ENCODE results near the gene GPT2.

Gene GPT2

DNA sequence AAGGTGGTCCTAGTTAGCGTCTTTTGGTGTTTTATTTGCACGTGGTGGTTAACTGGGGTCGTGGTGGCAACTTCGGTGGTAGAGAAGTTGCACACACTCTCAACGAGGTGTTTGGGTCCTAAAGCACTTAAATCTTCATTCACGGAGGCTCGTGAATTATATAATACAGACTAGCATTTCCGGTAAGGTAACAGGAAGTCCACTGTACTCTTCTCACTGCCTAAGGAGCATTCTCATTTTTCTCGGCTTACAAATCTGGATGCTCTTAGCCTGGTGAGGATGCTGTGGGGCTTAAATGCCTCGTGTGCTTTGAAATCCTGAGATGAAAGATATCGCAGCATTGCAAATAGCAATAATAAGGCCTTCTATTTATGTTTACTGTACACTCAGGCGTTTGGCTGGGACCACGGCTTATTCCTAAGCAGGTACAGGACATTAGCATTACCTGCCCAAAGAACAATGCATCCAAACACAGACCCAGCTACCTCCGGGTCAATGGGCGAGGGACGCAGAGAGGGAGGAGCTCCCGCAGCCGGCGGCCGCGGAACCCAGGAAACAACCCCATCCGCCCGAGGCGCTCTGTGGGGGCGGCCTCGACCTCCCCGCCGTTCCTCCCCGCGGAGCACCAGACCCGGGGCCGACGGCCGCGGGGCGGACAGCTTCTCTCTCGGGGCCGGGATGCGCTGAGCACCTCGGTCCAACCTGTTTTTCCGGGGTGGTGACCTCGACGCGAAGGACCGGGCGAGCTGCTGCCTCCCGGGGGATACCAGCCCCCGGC is 88.5 kb downstream of the GPT2 start:
- peak; percentile 49 for DNase-seq (ENCODE audit: low read depth)

DNA sequence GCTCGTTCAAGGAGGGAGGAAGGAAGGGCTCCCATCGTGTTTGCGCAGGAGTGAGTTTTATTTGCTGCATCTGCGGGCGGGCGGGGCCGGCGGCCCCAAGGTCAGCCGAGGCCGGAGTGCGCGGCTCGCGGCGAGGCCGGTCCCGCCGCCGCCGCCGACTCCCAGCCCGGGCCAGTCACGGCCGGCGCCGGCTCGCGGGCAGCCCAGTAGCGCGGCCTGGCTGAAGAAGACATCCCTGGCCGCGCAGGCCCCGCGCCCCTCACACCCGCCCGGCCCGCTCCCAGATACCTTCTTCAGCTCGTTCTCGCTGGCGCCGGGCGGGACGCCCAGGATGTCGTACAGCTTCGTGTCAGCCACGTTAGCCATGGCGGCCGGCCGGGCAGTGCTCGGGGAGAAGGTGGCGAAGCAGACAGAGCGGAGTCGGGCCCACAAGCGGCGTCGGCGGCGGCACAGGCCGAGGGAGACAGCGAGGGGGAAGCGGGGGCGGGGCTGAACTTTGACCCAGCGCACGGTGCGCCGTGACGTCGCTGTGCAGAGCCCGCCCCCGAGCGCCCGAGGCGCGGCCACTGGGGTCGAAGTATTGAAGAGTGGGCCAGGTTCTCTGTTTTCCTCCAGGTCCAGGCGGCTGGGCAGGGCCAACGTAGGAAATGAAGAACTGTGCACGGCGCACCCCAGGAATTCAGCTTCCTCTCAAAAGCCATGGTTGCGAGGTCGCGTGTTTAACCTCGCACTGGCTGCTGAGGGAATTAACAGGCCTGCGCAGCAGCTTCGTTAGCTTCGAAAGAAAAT is 89.2 kb downstream of the GPT2 start, which contains the start of gene DNAJA2:
Gene DNAJA2, minus strand, starts transcription at position 468 of the 789 bp plus-strand sequence. Its CDS starts 102 bp downstream, at position 366.
- peak; percentile 93 for DNase-seq (ENCODE audit: low read depth)

DNA sequence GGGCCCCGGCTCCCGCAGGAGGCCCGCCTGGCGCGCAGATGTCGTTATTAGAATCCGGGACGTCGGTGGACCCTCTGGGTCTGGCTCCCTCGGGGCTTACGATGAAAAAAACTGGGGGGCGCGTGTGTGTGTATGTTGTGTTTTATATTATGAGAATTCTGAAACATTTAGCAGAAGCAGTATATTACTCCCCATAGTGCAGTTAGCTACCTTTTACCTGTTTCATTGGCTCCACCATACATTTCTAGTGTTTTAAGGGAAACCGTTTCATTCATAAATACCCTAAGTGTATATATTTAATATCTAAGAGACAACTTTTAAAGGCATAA is 89.8 kb downstream of the GPT2 start:
- no peak for DNase-seq (ENCODE audit: low read depth)

DNA sequence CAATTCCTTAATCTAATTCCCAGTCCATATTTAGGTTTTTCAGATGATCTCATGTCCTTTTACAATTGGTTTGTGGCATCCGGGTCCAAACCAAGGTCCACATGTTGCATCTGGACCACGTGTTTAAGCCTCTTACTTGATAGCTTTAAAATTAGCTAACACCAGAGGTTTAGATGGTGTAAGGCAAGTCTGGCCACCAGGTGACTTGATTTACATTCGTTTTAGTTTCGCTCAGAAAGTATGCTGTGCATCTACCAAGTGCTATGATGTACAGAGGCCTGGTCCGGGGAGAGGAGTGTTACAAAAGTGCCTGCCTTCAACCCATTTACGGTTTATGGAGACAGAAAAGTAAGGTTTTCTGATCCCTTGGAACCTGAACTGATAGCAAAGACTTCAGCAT is 90.2 kb downstream of the GPT2 start:
- DNase-seq (ENCODE audit: low read depth): no peak

DNA sequence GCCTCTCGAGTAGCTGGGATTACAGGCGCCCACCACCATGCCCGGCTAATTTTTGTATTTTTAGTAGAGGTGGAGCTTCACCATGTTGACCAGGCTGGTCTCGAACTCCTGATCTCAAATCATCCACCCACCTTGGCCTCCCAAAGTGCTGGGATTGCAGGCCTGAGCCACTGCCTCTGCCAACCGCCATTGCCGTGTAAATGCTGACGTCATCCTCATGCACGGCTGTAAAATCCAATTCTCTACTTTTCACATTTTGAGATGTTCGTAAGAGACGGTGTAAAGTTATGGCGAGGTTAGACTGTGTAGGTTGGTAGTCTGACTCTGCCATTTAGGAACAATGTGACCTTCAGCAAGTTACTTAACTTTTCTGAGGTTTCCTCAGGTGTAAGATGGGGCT is 91.0 kb downstream of the GPT2 start:
- no peak for DNase-seq (ENCODE audit: low read depth)

DNA sequence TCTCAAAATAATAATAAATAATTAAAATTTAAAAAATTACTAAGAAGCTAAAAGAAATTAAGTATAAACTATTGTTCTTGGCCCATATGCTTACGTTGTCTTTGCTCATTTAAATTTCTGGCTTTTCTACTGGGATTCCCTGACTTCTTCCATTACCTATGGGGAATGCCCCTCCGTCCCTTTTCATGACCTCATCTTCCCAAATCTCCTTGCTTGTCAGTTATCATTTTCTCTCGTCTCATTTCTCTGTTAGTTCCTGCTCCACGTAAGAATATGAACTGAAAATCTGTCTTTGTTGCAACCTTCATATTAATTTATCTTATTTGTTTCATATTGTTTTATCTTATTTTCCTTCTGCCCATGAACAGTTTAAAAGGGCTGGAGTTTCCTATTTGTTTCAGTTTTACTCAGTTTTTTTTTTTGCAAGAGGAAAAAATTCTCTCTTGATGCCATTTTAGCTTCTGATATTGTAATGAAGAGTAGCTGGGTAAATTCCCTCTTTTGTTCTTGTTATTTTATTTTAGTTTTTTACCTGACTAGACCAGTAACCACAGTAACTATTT is 91.8 kb downstream of the GPT2 start:
- DNase-seq (ENCODE audit: low read depth): no peak

DNA sequence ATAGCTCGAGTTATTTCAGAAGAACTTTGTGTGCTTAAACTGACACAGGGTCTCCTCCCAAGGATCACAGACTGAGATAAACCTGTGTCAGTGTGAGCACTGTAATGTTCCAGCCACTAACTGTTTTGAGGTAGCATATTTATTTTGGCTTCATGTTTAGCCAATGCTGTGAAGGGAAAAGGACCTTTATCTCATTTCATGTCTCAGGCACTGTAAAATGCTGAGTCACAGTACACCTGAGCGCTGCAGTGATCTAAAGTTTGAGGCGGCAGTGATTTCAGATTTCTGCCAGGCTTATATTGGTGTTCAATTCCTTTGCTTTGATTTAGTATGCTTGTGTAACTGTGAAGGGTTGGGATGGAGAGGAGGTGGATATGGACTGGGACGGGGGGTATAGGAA is 92.4 kb downstream of the GPT2 start:
- DNase-seq (ENCODE audit: low read depth): no peak

Data from activated T-cell treated with anti-CD3 and anti-CD28 coated beads for 48 hours (primary cell).